Progenitor cell of endocrine pancreas (in vitro differentiated cells): Measurements from ENCODE around the gene VCPKMT. TPM values are rescaled to one million over a fixed set of nuclear protein-coding genes. Genes with fewer than 3 reads are reported as not detected.

ENCODE experiments used
- DNase-seq: peaks from one replicate; pipeline ENCODE4 v3.0.0; 2021; ENCODE audit warnings: low spot score; ENCODE audit not compliant: unreplicated experiment
- H3K27ac Mint-ChIP-seq: 2 replicates; pipeline ENCODE4 v1.8.0; 2021; ENCODE audit warnings: mild to moderate bottlenecking, moderate library complexity, mixed read lengths
- H3K27me3 Mint-ChIP-seq: 2 replicates; pipeline ENCODE4 v1.8.0; 2021; ENCODE audit warnings: mixed read lengths
- H3K36me3 Mint-ChIP-seq: 2 replicates; pipeline ENCODE4 v1.8.0; 2022; ENCODE audit warnings: mixed read lengths; ENCODE audit not compliant: insufficient read depth
- H3K4me1 Mint-ChIP-seq: 2 replicates; pipeline ENCODE4 v1.8.0; 2021; ENCODE audit warnings: low read depth, mixed read lengths
- H3K4me3 Mint-ChIP-seq: 2 replicates; pipeline ENCODE4 v1.8.0; 2021; ENCODE audit warnings: low read depth, mild to moderate bottlenecking, moderate library complexity, mixed read lengths
- H3K9me3 Mint-ChIP-seq: 2 replicates; pipeline ENCODE4 v1.8.0; 2021; ENCODE audit warnings: low read depth, mixed read lengths
- total RNA-seq: library from RNA; stranded (reverse); gene quantifications from 2 replicates; pipeline ENCODE4 v1.2.1, GENCODE V29; 2021
- TF ChIP-seq, protein P1 (sequence below): fragments of 200-600 bp; sonication (generic); IDR thresholded peaks from one replicate; pipeline ENCODE4 v1.5.0; 2021; ENCODE audit warnings: antibody characterized with exemption, mild to moderate bottlenecking; ENCODE audit not compliant: unreplicated experiment

VCPKMT gene
- total RNA-seq, 1 donor from 2014 or later = 14.6 TPM

DNA sequence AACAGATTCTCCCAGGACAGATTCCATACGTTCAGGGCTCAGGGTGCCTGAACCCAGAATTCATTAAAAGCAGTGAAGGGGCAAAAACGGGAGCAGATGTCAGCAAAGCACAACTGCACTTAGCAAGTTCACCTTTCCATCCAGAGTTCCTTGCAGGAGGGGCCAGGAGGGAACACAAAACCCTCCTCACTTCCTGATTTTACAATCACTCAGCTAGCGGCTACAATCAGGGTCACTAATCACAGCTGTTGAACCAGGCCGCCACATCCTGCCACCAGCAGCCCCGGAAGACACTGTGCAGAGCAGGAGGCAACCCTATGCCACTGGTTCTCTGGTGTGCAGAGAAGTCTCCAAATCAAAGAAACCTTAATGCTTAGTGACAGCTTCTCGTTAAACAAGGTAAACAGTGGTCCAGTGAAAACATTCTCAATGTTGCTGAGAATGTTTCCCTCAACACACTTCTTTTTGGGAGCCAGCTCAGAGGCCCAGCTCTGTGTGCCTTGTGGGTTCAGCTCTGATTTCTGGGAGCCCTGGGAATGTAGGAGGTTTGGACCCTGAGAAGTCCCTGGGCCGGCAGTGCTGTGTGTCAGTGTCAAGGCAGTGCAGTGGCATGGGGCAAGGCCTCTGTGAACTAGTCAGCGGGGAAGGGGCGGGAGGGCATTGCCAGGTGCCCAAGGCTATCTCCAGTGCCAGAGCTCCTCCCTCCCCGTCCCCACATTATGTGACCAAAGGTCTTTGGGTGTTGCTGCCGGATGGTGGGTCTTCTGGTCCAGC lies 54.5 kb downstream of the VCPKMT start:
- H3K9me3 Mint-ChIP-seq = no peaks in the 10 kb centered on the region
- H3K27me3 Mint-ChIP-seq = peaks cover 5% of the 10 kb centered on the region
- no peak overlapping the region for H3K4me3 Mint-ChIP-seq
- peak overlapping the region; percentile 92 for H3K27ac Mint-ChIP-seq
- peaks cover 30% of the 10 kb centered on the region for H3K4me1 Mint-ChIP-seq
- DNase-seq = no peak
- TF ChIP-seq, protein P1, sequence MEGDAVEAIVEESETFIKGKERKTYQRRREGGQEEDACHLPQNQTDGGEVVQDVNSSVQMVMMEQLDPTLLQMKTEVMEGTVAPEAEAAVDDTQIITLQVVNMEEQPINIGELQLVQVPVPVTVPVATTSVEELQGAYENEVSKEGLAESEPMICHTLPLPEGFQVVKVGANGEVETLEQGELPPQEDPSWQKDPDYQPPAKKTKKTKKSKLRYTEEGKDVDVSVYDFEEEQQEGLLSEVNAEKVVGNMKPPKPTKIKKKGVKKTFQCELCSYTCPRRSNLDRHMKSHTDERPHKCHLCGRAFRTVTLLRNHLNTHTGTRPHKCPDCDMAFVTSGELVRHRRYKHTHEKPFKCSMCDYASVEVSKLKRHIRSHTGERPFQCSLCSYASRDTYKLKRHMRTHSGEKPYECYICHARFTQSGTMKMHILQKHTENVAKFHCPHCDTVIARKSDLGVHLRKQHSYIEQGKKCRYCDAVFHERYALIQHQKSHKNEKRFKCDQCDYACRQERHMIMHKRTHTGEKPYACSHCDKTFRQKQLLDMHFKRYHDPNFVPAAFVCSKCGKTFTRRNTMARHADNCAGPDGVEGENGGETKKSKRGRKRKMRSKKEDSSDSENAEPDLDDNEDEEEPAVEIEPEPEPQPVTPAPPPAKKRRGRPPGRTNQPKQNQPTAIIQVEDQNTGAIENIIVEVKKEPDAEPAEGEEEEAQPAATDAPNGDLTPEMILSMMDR = no peak
- H3K36me3 Mint-ChIP-seq = no peaks in the 10 kb centered on the region

DNA sequence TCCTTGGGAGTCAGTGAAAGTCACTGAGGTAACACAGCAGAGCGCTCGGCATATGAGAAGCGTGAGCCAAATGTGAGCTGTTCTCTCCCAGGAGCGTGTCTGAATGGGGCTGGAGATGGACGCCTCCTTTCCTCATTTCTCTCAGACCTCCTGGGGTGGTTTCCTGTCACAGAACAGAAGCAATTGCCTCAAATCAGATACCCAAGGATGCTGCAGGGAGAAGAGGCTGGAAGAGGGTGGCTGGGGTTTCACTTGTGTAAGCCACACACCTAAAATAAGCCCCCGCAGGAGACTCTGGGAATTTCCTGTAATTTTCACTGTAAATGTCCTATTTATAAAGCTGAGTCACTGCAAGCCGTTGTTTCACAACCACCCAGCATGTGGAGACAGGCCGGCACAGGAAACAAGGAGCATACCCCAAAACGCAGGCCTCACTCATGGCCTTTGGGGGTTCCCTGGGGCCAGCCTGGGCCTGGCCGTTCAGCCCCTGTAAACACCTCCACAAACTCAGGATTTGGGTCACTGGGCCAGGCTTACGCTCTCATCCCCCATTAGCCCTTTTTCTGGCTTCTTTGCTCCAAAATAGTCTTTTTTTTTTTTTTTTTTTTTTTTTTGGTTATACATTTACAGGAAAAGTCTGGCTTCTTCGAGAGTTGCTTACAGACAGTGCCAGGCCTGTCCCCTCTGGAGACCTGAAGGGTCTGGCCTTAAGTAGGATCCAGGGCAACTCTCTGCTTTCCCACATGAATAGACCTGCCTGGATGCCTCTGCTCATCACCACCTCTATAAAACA lies 55.3 kb downstream of the VCPKMT start:
- Mint-ChIP-seq H3K4me1 (peaks cover 30% of the 10 kb centered on the region), H3K36me3 (no peaks in the 10 kb centered on the region), H3K4me3 (no peak overlapping the region), H3K9me3 (no peaks in the 10 kb centered on the region), H3K27me3 (peaks cover 3% of the 10 kb centered on the region), H3K27ac (peak overlapping the region; percentile 54)
- TF ChIP-seq, protein P1 = no peak
- no peak for DNase-seq

DNA sequence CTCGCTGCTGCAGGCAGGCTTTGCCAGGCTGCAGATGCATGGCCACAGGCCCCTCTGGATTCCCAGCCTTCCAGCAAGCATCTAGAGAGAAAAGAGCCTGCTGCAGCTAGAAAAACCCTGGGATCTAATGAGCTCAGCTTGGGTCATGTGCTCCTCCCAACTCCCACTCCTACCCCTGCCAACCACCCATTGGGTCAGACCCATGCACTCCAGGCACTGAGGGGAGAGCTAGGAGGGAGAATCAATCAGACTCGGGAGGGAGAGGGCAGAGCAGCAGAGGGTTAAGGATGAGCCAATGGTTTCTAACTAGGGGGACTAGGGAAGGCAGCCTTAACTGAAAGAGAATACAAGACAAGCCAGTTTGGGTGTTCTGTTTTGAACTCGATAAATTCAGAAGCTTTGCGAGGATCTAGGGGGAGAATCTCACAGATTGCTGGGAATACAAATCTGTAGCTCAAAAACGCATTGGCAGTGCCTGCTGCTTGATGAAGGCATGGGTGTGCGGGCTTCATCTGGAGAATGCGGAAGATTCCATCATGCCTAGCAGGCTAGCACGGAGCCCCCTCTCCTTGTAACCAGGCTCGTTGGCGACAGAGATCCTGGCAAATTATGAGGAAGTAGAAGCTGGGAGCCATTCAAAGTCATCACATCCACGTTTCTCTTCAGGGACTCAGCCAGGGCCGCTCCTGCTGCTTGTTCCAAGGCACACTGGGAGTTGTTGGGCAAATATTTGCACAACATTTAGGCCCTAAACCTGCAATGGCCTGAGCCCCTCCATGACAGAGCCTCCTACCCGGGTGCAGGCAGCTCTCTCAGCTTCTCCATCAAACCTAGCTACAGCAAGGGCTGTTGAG lies 56.4 kb downstream of the VCPKMT start:
- Mint-ChIP-seq H3K27ac (no peak overlapping the region), H3K4me3 (no peak overlapping the region), H3K4me1 (peaks cover 30% of the 10 kb centered on the region), H3K9me3 (no peaks in the 10 kb centered on the region), H3K36me3 (no peaks in the 10 kb centered on the region), H3K27me3 (peaks cover 3% of the 10 kb centered on the region)
- DNase-seq = no peak
- TF ChIP-seq, protein P1 = no peak

Other genes with a start within 250 kb of the VCPKMT start
- gene ARF6, start 223.5 kb downstream of the VCPKMT start, total RNA-seq = 49.8 and 49.9 TPM in 2 replicates
- gene SOS2, start 115.0 kb upstream of the VCPKMT start, total RNA-seq = 34.2 and 35.7 TPM in 2 replicates
- 13.1 and 14.4 TPM in 2 replicates for gene L2HGDH, start 195.7 kb upstream of the VCPKMT start, total RNA-seq
- gene DMAC2L, start 195.8 kb upstream of the VCPKMT start, total RNA-seq = 19.6 and 21.7 TPM in 2 replicates